NCI-H1048 (cell line): Measurements from ENCODE around the gene OR4Q2.
"Not testable (repeated sequence)": the region's sequence is repeated elsewhere in the genome, so short reads cannot be mapped to it uniquely, and the experiment has no call there.

Source experiments
- DNase-seq: peaks from one replicate; lab custom pipeline; 2025; lab: John Stamatoyannopoulos, UW

OR4Q2 gene

GRCh38 chr14:20001863-20002262, at the start of gene OR4Q2:
Gene OR4Q2 (plus strand): TSS chr14:20002163.
- DNase-seq: no peak

GRCh38 chr14:19969735-19970134, 32.2 kb upstream of the OR4Q2 start:
- DNase-seq: not testable (repeated sequence)

- DNase-seq: no peak
Observed at GRCh38 chr14:19974844-19975243, 27.1 kb upstream of the OR4Q2 start.

GRCh38 chr14:19975291-19975690, 26.7 kb upstream of the OR4Q2 start, which contains the start of gene OR4K15:
Gene OR4K15 (plus strand): TSS chr14:19975591. CDS start chr14:19975591, 0 bp downstream.
- DNase-seq: no peak

GRCh38 chr14:19993438-19993837, 8.5 kb upstream of the OR4Q2 start:
- DNase-seq: no peak

GRCh38 chr14:20002319-20002718, 356 bp downstream of the OR4Q2 start:
- no peak for DNase-seq

GRCh38 chr14:20008156-20008555, 6.2 kb downstream of the OR4Q2 start:
- DNase-seq: no peak

GRCh38 chr14:20019257-20019865, 17.4 kb downstream of the OR4Q2 start, which contains the start of gene OR4K14:
Gene OR4K14 (minus strand): TSS chr14:20019307. CDS start chr14:20015193, 4,114 bp downstream.
- no peak for DNase-seq

- no peak for DNase-seq
Observed at GRCh38 chr14:20031058-20031457, 29.1 kb downstream of the OR4Q2 start.

GRCh38 chr14:20035449-20035848, 33.5 kb downstream of the OR4Q2 start:
- no peak for DNase-seq

- no peak for DNase-seq
Observed at GRCh38 chr14:20035938-20036337, 34.0 kb downstream of the OR4Q2 start, which contains the start of gene OR4K13. Gene OR4K13 (minus strand): TSS chr14:20036038. CDS start chr14:20034758, 1,280 bp downstream.

- no peak for DNase-seq
Observed at GRCh38 chr14:20044243-20044642, 42.3 kb downstream of the OR4Q2 start.

GRCh38 chr14:20048202-20048601, 46.2 kb downstream of the OR4Q2 start:
- DNase-seq: no peak
